Activated T-helper 2 cell treated with anti-CD3 and anti-CD28 coated beads, Interferon-gamma antibody, Interleukin-2, Interleukin-4, amounts not matched to agents 10 μg/mL and 5 μg/mL and 100 μg/mL, durations not matched to agents 14 hours and 24 hours and 36 hours (primary cell): Measurements from ENCODE around the gene BPGM. TPM values are rescaled to one million over a fixed set of nuclear protein-coding genes. Genes with fewer than 3 reads are reported as not detected.
A peak's percentile ranks its signal among the peaks of the same experiment; 100 is the strongest.
"Not testable (repeated sequence)": the region's sequence is repeated elsewhere in the genome, so short reads cannot be mapped to it uniquely, and the experiment has no call there.

Experiments used
- DNase-seq: peaks from one replicate; pipeline ENCODE4 v3.0.0; 2021; ENCODE audit warnings: low spot score
- H3K27ac Mint-ChIP-seq: one replicate; pipeline ENCODE4 v1.8.0; 2021; ENCODE audit warnings: mixed read lengths
- H3K27me3 Mint-ChIP-seq: one replicate; pipeline ENCODE4 v1.8.0; 2021; ENCODE audit warnings: low read depth, mixed read lengths
- H3K36me3 Mint-ChIP-seq: one replicate; pipeline ENCODE4 v1.8.0; 2021; ENCODE audit warnings: low read depth, mixed read lengths
- H3K4me1 Mint-ChIP-seq: one replicate; pipeline ENCODE4 v1.8.0; 2021; ENCODE audit warnings: low read depth, mixed read lengths
- H3K4me3 Mint-ChIP-seq: one replicate; pipeline ENCODE4 v1.8.0; 2021; ENCODE audit warnings: low read depth, mild to moderate bottlenecking, moderate library complexity, mixed read lengths
- H3K9me3 Mint-ChIP-seq: one replicate; pipeline ENCODE4 v1.8.0; 2021; ENCODE audit warnings: mixed read lengths
- intact Hi-C: fragments of 100-400 bp; cut with micrococcal nuclease; formaldehyde crosslinking; loops from one replicate; pipeline ENCODE4 v1.15.1; 2023
- total RNA-seq: library from RNA; stranded (reverse); gene quantifications from 2 replicates; pipeline ENCODE4 v1.2.3, GENCODE V29; 2022

The BPGM gene
- total RNA-seq, 1 donor from 2014 or later: 28.0 TPM

GRCh38 chr7:134637934-134638719 is 8.5 kb upstream of the BPGM start:
- intact Hi-C loops: loop anchor here (5.0 kb wide), 1 partner anchor 54 kb away; no protein-coding TSS in a partner anchor
- peaks cover 43% of the 10 kb centered on the region for H3K4me1 Mint-ChIP-seq
- no peak for DNase-seq
- H3K4me3 Mint-ChIP-seq: no peak overlapping the region
- peaks cover 3% of the 10 kb centered on the region for H3K36me3 Mint-ChIP-seq
- H3K27me3 Mint-ChIP-seq: no peaks in the 10 kb centered on the region
- H3K9me3 Mint-ChIP-seq: peaks cover 14% of the 10 kb centered on the region
- H3K27ac Mint-ChIP-seq: no peak overlapping the region

DNA sequence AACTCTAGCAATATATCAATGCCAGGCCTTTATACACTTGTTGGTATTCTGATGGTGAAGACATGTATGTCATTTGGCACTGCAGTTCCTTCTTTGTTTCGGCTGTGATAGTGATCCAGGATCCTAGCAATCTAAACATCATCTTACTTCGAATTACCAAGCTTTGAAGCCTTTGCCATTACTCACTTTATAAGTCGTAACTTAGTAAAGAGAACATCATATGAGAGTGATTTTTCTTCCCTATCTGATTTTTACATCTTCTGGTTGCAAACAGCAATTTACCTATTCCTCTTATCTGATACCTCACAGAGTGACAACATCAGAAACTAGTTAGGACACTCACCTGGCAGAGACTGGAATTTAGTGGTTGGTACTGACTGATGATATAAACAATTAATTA is 7.6 kb upstream of the BPGM start:
- no peak for DNase-seq
- peaks cover 3% of the 10 kb centered on the region for H3K36me3 Mint-ChIP-seq
- intact Hi-C loops: loop anchor here (5.0 kb wide), 1 partner anchor 53 kb away; no protein-coding TSS in a partner anchor
- H3K4me3 Mint-ChIP-seq: no peak overlapping the region
- H3K27ac Mint-ChIP-seq: no peak overlapping the region
- H3K27me3 Mint-ChIP-seq: no peaks in the 10 kb centered on the region
- H3K4me1 Mint-ChIP-seq: peaks cover 43% of the 10 kb centered on the region
- H3K9me3 Mint-ChIP-seq: peaks cover 14% of the 10 kb centered on the region

DNA sequence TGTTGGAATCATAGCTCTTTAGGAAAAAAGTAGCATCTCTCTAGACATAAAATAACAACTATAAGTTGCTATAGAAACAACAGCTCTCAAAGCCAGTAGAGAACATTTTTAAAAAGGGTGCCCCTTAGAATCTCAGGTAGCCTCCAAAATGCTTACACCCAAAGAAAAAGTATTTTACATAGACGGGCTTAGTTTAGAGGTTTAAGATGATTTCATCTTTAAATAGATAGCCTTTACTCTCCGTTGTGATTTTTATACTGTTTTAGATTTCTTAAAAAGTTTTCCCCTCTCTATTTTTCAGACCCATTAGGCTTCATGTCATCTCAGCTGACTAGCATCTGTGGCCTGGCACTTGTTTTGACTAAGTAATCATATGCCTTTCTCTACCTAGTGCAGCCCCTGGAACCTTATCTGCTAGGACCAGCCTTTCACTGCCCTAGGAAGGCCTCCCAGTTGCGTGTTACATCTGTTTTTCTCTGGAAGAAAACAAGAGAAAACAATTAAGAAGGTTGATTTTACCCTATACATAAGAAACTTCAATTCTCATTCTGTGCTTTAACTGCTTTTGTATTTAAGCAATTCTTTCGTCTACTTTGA is 6.9 kb upstream of the BPGM start:
- Mint-ChIP-seq H3K27me3 (no peaks in the 10 kb centered on the region), H3K27ac (no peak overlapping the region), H3K4me3 (no peak overlapping the region), H3K9me3 (peaks cover 14% of the 10 kb centered on the region), H3K36me3 (peaks cover 5% of the 10 kb centered on the region), H3K4me1 (peaks cover 44% of the 10 kb centered on the region)
- intact Hi-C loops: loop anchor here (5.0 to 10.0 kb wide), 2 partner anchors 53 to 915 kb away; partner anchors contain the start of gene NUP205
- no peak for DNase-seq

DNA sequence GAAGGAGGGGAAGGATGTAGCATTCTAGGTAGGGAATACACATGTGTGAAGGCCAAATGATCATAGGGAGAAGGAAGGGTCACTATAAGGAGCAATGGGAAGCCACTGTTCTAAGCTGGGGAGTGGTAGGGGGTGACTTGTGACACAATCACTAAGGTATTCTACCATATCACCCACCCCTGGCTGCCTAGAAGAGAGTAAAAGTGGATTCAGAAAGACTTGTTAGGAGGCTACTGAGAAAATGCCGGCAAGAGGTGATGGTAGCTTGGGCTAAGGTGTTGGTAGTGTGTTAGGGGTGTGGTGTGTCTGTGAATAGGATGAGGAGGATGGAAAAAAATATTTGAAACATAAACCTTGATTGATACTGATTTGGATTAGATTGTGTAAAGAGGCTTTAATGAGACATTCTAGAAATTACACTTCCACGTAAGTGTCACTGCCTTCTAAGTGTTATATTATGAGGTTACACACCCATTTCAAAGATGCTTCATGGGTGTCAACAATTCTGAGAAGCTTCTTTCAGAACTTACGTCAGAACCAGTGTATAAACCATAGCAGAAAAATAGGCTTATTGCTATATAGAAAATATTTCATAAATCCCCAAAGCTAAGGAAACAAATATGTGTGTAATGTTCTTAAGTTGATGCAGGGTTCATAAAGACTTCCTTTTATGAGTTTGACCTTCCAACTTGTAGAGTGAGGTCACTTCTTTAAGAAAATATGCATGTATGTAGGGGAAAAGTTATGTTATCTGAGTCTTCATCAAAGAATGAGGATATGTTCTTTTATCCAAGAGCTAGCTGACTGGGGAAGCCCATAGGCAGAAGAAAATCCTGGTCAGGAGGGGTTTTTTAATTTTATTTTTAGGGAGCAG is 5.6 kb upstream of the BPGM start:
- H3K27me3 Mint-ChIP-seq: no peaks in the 10 kb centered on the region
- H3K4me1 Mint-ChIP-seq: peaks cover 36% of the 10 kb centered on the region
- peaks cover 5% of the 10 kb centered on the region for H3K36me3 Mint-ChIP-seq
- no peak for DNase-seq
- intact Hi-C loops: loop anchor here (1.0 to 10.0 kb wide), 2 partner anchors 27 to 914 kb away; partner anchors contain the start of gene NUP205
- peak overlapping the region; percentile 88 for H3K27ac Mint-ChIP-seq
- no peak overlapping the region for H3K4me3 Mint-ChIP-seq
- peaks cover 14% of the 10 kb centered on the region for H3K9me3 Mint-ChIP-seq

GRCh38 chr7:134641981-134642380 is 4.7 kb upstream of the BPGM start:
- H3K4me3 Mint-ChIP-seq, DNase-seq, H3K9me3 Mint-ChIP-seq, H3K36me3 Mint-ChIP-seq, H3K27me3 Mint-ChIP-seq: not testable (repeated sequence)
- Mint-ChIP-seq H3K4me1 (peaks cover 28% of the 10 kb centered on the region), H3K27ac (peak overlapping the region; percentile 10)
- intact Hi-C loops: loop anchor here (1.0 to 10.0 kb wide), 2 partner anchors 28 to 913 kb away; partner anchors contain the start of gene NUP205

DNA sequence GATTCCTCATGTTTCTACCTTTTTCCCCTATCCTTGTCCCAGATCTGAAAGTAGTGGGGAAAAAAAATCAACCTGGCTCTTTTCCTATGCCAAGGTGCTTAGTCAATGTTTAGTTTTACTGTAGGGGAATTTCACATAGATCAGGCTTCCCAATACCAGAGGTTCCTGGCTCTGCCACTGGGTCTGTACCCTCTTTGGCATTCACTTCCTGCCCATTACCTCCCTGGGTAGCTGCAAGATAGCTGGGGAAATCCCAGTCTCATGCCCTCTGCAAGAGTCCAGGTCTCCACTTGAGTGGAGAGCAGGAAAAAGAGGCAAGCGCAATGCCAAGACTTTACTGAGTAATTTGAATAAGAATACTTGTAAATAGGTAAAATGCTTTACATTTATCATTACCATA is 3.5 kb upstream of the BPGM start:
- no peak overlapping the region for H3K4me3 Mint-ChIP-seq
- peaks cover 24% of the 10 kb centered on the region for H3K4me1 Mint-ChIP-seq
- no peak for DNase-seq
- intact Hi-C loops: loop anchor here (10.0 kb wide), 1 partner anchor 912 kb away; the partner anchor contains the start of gene NUP205
- H3K9me3 Mint-ChIP-seq: peaks cover 10% of the 10 kb centered on the region
- no peak overlapping the region for H3K27ac Mint-ChIP-seq
- H3K27me3 Mint-ChIP-seq: no peaks in the 10 kb centered on the region
- peaks cover 5% of the 10 kb centered on the region for H3K36me3 Mint-ChIP-seq

- DNase-seq: no peak
- H3K27me3 Mint-ChIP-seq: no peaks in the 10 kb centered on the region
- intact Hi-C loops: loop anchor here (5.0 to 10.0 kb wide), 3 partner anchors 502 to 1563 kb away; partner anchors contain the start of genes CHCHD3, NUP205 and TMEM140
- H3K4me1 Mint-ChIP-seq: peaks cover 30% of the 10 kb centered on the region
- no peak overlapping the region for H3K27ac Mint-ChIP-seq
- H3K36me3 Mint-ChIP-seq: peaks cover 21% of the 10 kb centered on the region
- H3K4me3 Mint-ChIP-seq: no peak overlapping the region
- peaks cover 10% of the 10 kb centered on the region for H3K9me3 Mint-ChIP-seq
Observed at GRCh38 chr7:134645478-134645877, 1.2 kb upstream of the BPGM start.

GRCh38 chr7:134645935-134646334 is 718 bp upstream of the BPGM start:
- Mint-ChIP-seq H3K4me3 (no peak overlapping the region), H3K27me3 (no peaks in the 10 kb centered on the region), H3K36me3 (peaks cover 21% of the 10 kb centered on the region), H3K9me3 (peaks cover 10% of the 10 kb centered on the region), H3K27ac (no peak overlapping the region), H3K4me1 (peaks cover 27% of the 10 kb centered on the region)
- intact Hi-C loops: loop anchor here (1.0 to 10.0 kb wide), 11 partner anchors 23 to 1564 kb away; partner anchors contain the start of genes AGBL3, AKR1B1, CHCHD3 and NUP205
- no peak for DNase-seq

GRCh38 chr7:134648456-134648855 is 1.8 kb downstream of the BPGM start:
- no peak for DNase-seq
- H3K36me3 Mint-ChIP-seq: peaks cover 18% of the 10 kb centered on the region
- no peak overlapping the region for H3K4me3 Mint-ChIP-seq
- no peak overlapping the region for H3K27ac Mint-ChIP-seq
- H3K9me3 Mint-ChIP-seq: no peaks in the 10 kb centered on the region
- H3K27me3 Mint-ChIP-seq: no peaks in the 10 kb centered on the region
- H3K4me1 Mint-ChIP-seq: peaks cover 27% of the 10 kb centered on the region
- intact Hi-C loops: loop anchor here (5.0 to 10.0 kb wide), 3 partner anchors 499 to 1566 kb away; partner anchors contain the start of genes CHCHD3, NUP205 and TMEM140

- intact Hi-C loops: loop anchor here (5.0 to 10.0 kb wide), 3 partner anchors 498 to 1567 kb away; partner anchors contain the start of genes CHCHD3, NUP205 and TMEM140
- Mint-ChIP-seq H3K4me3 (peak overlapping the region; percentile 59), H3K4me1 (peaks cover 35% of the 10 kb centered on the region), H3K27me3 (no peaks in the 10 kb centered on the region), H3K36me3 (peaks cover 22% of the 10 kb centered on the region), H3K9me3 (peaks cover under 1% of the 10 kb centered on the region), H3K27ac (no peak overlapping the region)
- DNase-seq: no peak
Observed at GRCh38 chr7:134649226-134649775, 2.6 kb downstream of the BPGM start.

GRCh38 chr7:134651991-134652390 is 5.3 kb downstream of the BPGM start:
- H3K4me3 Mint-ChIP-seq: no peak overlapping the region
- no peak overlapping the region for H3K27ac Mint-ChIP-seq
- intact Hi-C loops: no loop called here
- H3K27me3 Mint-ChIP-seq: no peaks in the 10 kb centered on the region
- no peak for DNase-seq
- H3K36me3 Mint-ChIP-seq: peaks cover 48% of the 10 kb centered on the region
- H3K9me3 Mint-ChIP-seq: peaks cover 25% of the 10 kb centered on the region
- peaks cover 43% of the 10 kb centered on the region for H3K4me1 Mint-ChIP-seq
